H9 (cell line): Measurements from ENCODE around the gene ACOT11. TPM values are rescaled to one million over a fixed set of nuclear protein-coding genes. Genes with fewer than 3 reads are reported as not detected.

Experiments
- DNase-seq: peaks from one replicate; pipeline ENCODE4 v3.0.0-alpha.2; 2017
- H2AFZ ChIP-seq: one replicate; pipeline ENCODE4 v1.6.1; 2013; ENCODE audit warnings: mild to moderate bottlenecking, low read length, control low read depth, moderate library complexity
- H2AK5ac ChIP-seq: 2 replicates; pipeline ENCODE4 v1.6.1; 2013; ENCODE audit warnings: low read length, control low read depth, mixed read lengths; ENCODE audit not compliant: insufficient read length
- H2BK120ac ChIP-seq: one replicate; pipeline ENCODE4 v1.6.1; 2013; ENCODE audit warnings: low read depth, mild to moderate bottlenecking, low read length, control low read depth, inconsistent platforms; ENCODE audit not compliant: poor library complexity, severe bottlenecking
- H2BK12ac ChIP-seq: 2 replicates; pipeline ENCODE4 v1.6.1; 2013; ENCODE audit warnings: low read length, control low read depth, mixed read lengths, low read depth; ENCODE audit not compliant: insufficient read length
- H2BK15ac ChIP-seq: 2 replicates; pipeline ENCODE4 v1.6.1; 2013; ENCODE audit warnings: low read depth, low read length, control low read depth
- H2BK20ac ChIP-seq: one replicate; pipeline ENCODE4 v1.6.1; 2013; ENCODE audit warnings: low read depth, mild to moderate bottlenecking, low read length, control low read depth, inconsistent platforms; ENCODE audit not compliant: poor library complexity, severe bottlenecking
- H2BK5ac ChIP-seq: 2 replicates; pipeline ENCODE4 v1.6.1; 2013; ENCODE audit warnings: low read length, control low read depth, mixed read lengths; ENCODE audit not compliant: insufficient read length
- H3K14ac ChIP-seq: 2 replicates; pipeline ENCODE4 v1.6.1; 2013; ENCODE audit warnings: low read length, control low read depth; ENCODE audit not compliant: insufficient read depth
- H3K18ac ChIP-seq: 2 replicates; pipeline ENCODE4 v1.6.1; 2013; ENCODE audit warnings: low read depth, mild to moderate bottlenecking, mixed read lengths, low read length, control low read depth; ENCODE audit not compliant: insufficient read length
- H3K23ac ChIP-seq: 2 replicates; pipeline ENCODE4 v1.6.1; 2013; ENCODE audit warnings: low read length, control low read depth, mixed read lengths, low read depth; ENCODE audit not compliant: insufficient read length
- H3K23me2 ChIP-seq: 2 replicates; pipeline ENCODE4 v1.6.1; 2013; ENCODE audit warnings: low read depth, mild to moderate bottlenecking, mixed read lengths, low read length, control low read depth; ENCODE audit not compliant: insufficient read length, poor library complexity, severe bottlenecking
- H3K27ac ChIP-seq: 2 replicates; pipeline ENCODE4 v1.5.1; 2013; ENCODE audit warnings: low read length, control low read depth, mixed read lengths, low read depth; ENCODE audit not compliant: insufficient read length
- H3K27me3 ChIP-seq: 2 replicates; pipeline ENCODE4 v1.6.1; 2013; ENCODE audit warnings: low read length, control low read depth, inconsistent platforms; ENCODE audit not compliant: insufficient read depth
- H3K4ac ChIP-seq: 2 replicates; pipeline ENCODE4 v1.6.1; 2013; ENCODE audit warnings: low read depth, mild to moderate bottlenecking, control low read depth, inconsistent platforms, low read length, moderate library complexity
- H3K4me1 ChIP-seq: 2 replicates; pipeline ENCODE4 v1.6.1; 2013; ENCODE audit warnings: low read length, control low read depth, inconsistent platforms; ENCODE audit not compliant: insufficient read depth
- H3K4me2 ChIP-seq: 2 replicates; pipeline ENCODE4 v1.6.1; 2013; ENCODE audit warnings: low read length, control low read depth, mixed read lengths; ENCODE audit not compliant: insufficient read length, insufficient read depth
- H3K56ac ChIP-seq: 2 replicates; pipeline ENCODE4 v1.6.1; 2013; ENCODE audit warnings: low read depth, mild to moderate bottlenecking, mixed read lengths, low read length, control low read depth; ENCODE audit not compliant: insufficient read length
- H3K79me1 ChIP-seq: 2 replicates; pipeline ENCODE4 v1.6.1; 2013; ENCODE audit warnings: low read depth, mild to moderate bottlenecking, moderate library complexity, low read length, control low read depth, inconsistent platforms; ENCODE audit not compliant: insufficient read depth, poor library complexity, severe bottlenecking
- H3K79me2 ChIP-seq: 2 replicates; pipeline ENCODE4 v1.6.1; 2013; ENCODE audit warnings: low read length, control low read depth, inconsistent platforms; ENCODE audit not compliant: insufficient read depth
- H3K9ac ChIP-seq: 2 replicates; pipeline ENCODE4 v1.6.1; 2013; ENCODE audit warnings: low read length, control low read depth, mixed read lengths; ENCODE audit not compliant: insufficient read length; ENCODE audit errors: extremely low read depth
- H3K9me3 ChIP-seq: one replicate; pipeline ENCODE4 v1.6.1; 2013; ENCODE audit warnings: low read depth, low read length, inconsistent platforms; ENCODE audit not compliant: control insufficient read depth
- H3T11ph ChIP-seq: one replicate; pipeline ENCODE4 v1.6.1; 2013; ENCODE audit warnings: mild to moderate bottlenecking, low read length, control low read depth, inconsistent platforms
- H4K20me1 ChIP-seq: one replicate; pipeline ENCODE4 v1.6.1; 2013; ENCODE audit not compliant: control insufficient read depth, insufficient read length, insufficient read depth
- H4K5ac ChIP-seq: 2 replicates; pipeline ENCODE4 v1.6.1; 2013; ENCODE audit warnings: low read depth, mild to moderate bottlenecking, mixed read lengths, low read length, control low read depth; ENCODE audit not compliant: insufficient read length
- H4K8ac ChIP-seq: replicated peaks from 2 replicates; pipeline ENCODE4 v1.6.1; 2013; ENCODE audit warnings: low read length, control low read depth, mixed read lengths, low read depth; ENCODE audit not compliant: insufficient read length
- H4K91ac ChIP-seq: 2 replicates; pipeline ENCODE4 v1.6.1; 2013; ENCODE audit warnings: low read depth, mild to moderate bottlenecking, moderate library complexity, mixed read lengths, low read length, control low read depth; ENCODE audit not compliant: insufficient read length
- H3K27ac Mint-ChIP-seq, 3 experiments: 2 replicates in 2 of 3; 3 replicates in 1 of 3; pipeline ENCODE4 v1.8.0; 2020 to 2021; ENCODE audit warnings: mixed read lengths in 3 of 3, mild to moderate bottlenecking in 1 of 3, moderate library complexity in 1 of 3
- H3K27me3 Mint-ChIP-seq: 2 replicates; pipeline ENCODE4 v1.8.0; 2021; ENCODE audit warnings: low read depth, mild to moderate bottlenecking, moderate library complexity, mixed read lengths
- H3K36me3 Mint-ChIP-seq, 3 experiments: 2 replicates in 2 of 3; 3 replicates in 1 of 3; pipeline ENCODE4 v1.8.0; 2020 to 2021; ENCODE audit warnings: low read depth in 3 of 3, mixed read lengths in 3 of 3; ENCODE audit not compliant: insufficient read depth in 1 of 3
- H3K4me1 Mint-ChIP-seq, 2 experiments: 2 replicates each; pipeline ENCODE4 v1.8.0; 2020; ENCODE audit warnings: mixed read lengths in 2 of 2
- H3K4me3 Mint-ChIP-seq, 2 experiments: 2 replicates in 1 of 2; 3 replicates in 1 of 2; pipeline ENCODE4 v1.8.0; 2020 to 2021; ENCODE audit warnings: mild to moderate bottlenecking in 2 of 2, mixed read lengths in 2 of 2, moderate library complexity in 1 of 2
- H3K9me3 Mint-ChIP-seq, 2 experiments: 2 replicates in 1 of 2; 3 replicates in 1 of 2; pipeline ENCODE4 v1.8.0; 2020; ENCODE audit warnings: mild to moderate bottlenecking in 2 of 2, mixed read lengths in 2 of 2, moderate library complexity in 1 of 2
- WGBS: extraction: QIAGEN DNeasy Blood & Tissue Kit; methylation state at CpG from one replicate; pipeline ENCODE4 v1.1.7; 2013; ENCODE audit warnings: missing lambda C conversion rate, low lambda C conversion rate, mixed read lengths; ENCODE audit not compliant: insufficient read length; ENCODE audit errors: extremely low coverage; 5-methylcytosine and 5-hydroxymethylcytosine counted together
- total RNA-seq: library from RNA; stranded (reverse); gene quantifications from 2 replicates; pipeline ENCODE4 v1.2.1, GENCODE V29; 2021
- TF ChIP-seq, protein P1 (sequence below): fragments of 200-600 bp; sonication (generic); conservative IDR thresholded peaks from 3 replicates; pipeline ENCODE4 v1.8.0; 2021; ENCODE audit warnings: antibody characterized with exemption, mild to moderate bottlenecking

The ACOT11 gene
- total RNA-seq, 1 experiment from 2014 or later = 4.0 TPM

DNA sequence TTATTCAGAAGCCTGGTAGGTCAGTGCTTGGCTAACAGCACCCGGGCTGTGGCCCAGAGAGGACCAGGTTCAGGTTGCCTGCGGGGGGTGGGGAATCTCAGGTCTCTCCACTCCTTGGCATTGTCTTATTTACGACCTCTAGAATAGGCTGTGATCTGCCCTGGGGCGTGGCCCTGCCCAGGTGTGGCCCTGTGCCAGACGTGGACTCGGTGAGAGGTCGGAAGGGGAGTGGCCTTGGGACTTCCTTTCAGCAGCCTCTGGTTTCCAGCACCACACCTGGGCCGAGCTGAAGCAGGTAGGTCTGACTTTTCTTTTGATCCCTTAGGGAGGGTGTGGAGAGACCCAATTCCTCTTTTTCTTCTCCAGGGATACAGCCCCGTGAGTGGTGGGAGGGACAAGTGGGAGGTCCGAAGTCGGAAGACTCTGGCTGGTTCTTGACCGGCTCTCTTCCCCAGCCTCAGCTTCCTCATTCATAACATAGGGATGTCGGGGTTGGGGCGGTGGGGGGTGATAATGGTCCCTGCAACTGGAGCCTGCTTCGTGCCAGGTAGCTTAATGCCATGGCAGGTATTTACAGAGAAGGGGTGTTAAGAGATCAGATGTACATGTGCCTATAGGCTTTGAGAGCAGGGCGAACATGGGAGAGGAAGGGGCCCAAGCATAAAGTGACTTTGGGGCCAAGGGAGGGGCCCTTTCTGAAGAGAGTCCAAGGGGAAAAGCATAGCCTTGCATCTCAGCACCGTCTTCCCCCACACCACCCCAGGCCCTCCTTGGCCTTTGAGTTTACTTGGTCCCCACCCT is 16.5 kb downstream of the ACOT11 start:
- Histone ChIP-seq H4K20me1 (no peaks in the 10 kb centered on the region), H2AK5ac (no peak overlapping the region), H3K14ac (no peak overlapping the region), H3K18ac (no peak overlapping the region), H2BK15ac (no peak overlapping the region), H3K4ac (no peak overlapping the region), H2BK120ac (no peak overlapping the region), H3K56ac (no peak overlapping the region), H3K9ac (no peak overlapping the region), H2BK12ac (no peak overlapping the region), H3K23me2 (no peaks in the 10 kb centered on the region), H3K79me1 (no peaks in the 10 kb centered on the region), H3K27ac (no peak overlapping the region), H4K8ac (no peak overlapping the region), H3K4me2 (no peak overlapping the region), H2BK5ac (no peak overlapping the region), H3T11ph (no peak overlapping the region), H4K91ac (no peak overlapping the region), H2BK20ac (no peak overlapping the region), H3K27me3 (no peaks in the 10 kb centered on the region), H4K5ac (no peak overlapping the region), H3K4me1 (no peaks in the 10 kb centered on the region), H3K79me2 (no peaks in the 10 kb centered on the region), H2AFZ (no peak overlapping the region), H3K9me3 (no peaks in the 10 kb centered on the region), H3K23ac (no peak overlapping the region)
- TF ChIP-seq, protein P1, sequence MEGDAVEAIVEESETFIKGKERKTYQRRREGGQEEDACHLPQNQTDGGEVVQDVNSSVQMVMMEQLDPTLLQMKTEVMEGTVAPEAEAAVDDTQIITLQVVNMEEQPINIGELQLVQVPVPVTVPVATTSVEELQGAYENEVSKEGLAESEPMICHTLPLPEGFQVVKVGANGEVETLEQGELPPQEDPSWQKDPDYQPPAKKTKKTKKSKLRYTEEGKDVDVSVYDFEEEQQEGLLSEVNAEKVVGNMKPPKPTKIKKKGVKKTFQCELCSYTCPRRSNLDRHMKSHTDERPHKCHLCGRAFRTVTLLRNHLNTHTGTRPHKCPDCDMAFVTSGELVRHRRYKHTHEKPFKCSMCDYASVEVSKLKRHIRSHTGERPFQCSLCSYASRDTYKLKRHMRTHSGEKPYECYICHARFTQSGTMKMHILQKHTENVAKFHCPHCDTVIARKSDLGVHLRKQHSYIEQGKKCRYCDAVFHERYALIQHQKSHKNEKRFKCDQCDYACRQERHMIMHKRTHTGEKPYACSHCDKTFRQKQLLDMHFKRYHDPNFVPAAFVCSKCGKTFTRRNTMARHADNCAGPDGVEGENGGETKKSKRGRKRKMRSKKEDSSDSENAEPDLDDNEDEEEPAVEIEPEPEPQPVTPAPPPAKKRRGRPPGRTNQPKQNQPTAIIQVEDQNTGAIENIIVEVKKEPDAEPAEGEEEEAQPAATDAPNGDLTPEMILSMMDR = no peak
- H3K27me3 Mint-ChIP-seq = no peaks in the 10 kb centered on the region; the same call in 1 of the 2 replicates
- peak; percentile 94 for DNase-seq
- H3K4me3 Mint-ChIP-seq = no peak overlapping the region
- WGBS = no CpG with 5 or more reads among the region's 17 CpGs
- peaks cover 0 to 2% (median 0%) of the 10 kb centered on the region in 3 experiments; a peak in 1 of 7 replicates for H3K36me3 Mint-ChIP-seq
- peaks cover 10 to 27% of the 10 kb centered on the region in 2 experiments for H3K4me1 Mint-ChIP-seq
- peaks cover 2 to 3% of the 10 kb centered on the region in 2 experiments; a peak in 4 of 5 replicates for H3K9me3 Mint-ChIP-seq
- 0 out of 7 replicates have a peak overlapping the region, but pooled peaks of 1 of the 3 experiments have one; percentile 22 for H3K27ac Mint-ChIP-seq
